Breast epithelium (tissue), 4 donors: ENCODE measurements around the gene PBX3. TPM values are rescaled to one million over a fixed set of nuclear protein-coding genes. Genes with fewer than 3 reads are reported as not detected.

Experiments
- DNase-seq, 2 donors: peaks; one replicate each; pipeline ENCODE4 v3.0.0-alpha.2; 2019; ENCODE audit warnings: low spot score in 2 of 2
- H3K27ac ChIP-seq, 2 donors: fragments of 200-600 bp; sonication (generic) in 1 of 2; one replicate each; pipeline ENCODE4 v1.5.1; 2016 to 2019; ENCODE audit warnings: mild to moderate bottlenecking in 1 of 2
- H3K27me3 ChIP-seq, 2 donors: fragments of 200-600 bp; sonication (generic) in 1 of 2; one replicate each; pipeline versions ENCODE4 v1.5.1 to v1.6.0; 2017 to 2019; ENCODE audit warnings: control low read depth in 1 of 2, mild to moderate bottlenecking in 1 of 2
- H3K36me3 ChIP-seq: fragments of 200-600 bp; one replicate; pipeline ENCODE4 v1.5.1; 2019
- H3K4me1 ChIP-seq, 2 donors: fragments of 200-600 bp; sonication (generic); one replicate each; pipeline ENCODE4 v1.5.1; 2016 to 2019; ENCODE audit warnings: control low read depth in 1 of 2
- H3K4me3 ChIP-seq, 3 donors: fragments of 200-600 bp; sonication (generic); 1 replicate in 2 of 3; 2 replicates in 1 of 3; pipeline ENCODE4 v1.5.1; 2016 to 2019; ENCODE audit warnings: mild to moderate bottlenecking in 3 of 3, moderate library complexity in 2 of 3
- H3K9me3 ChIP-seq, 2 donors: fragments of 200-600 bp; sonication (generic) in 1 of 2; one replicate each; pipeline ENCODE4 v1.5.1; 2016 to 2019; ENCODE audit warnings: control low read depth in 1 of 2
- CTCF ChIP-seq, 3 donors: fragments of 450-650 bp; IDR thresholded peaks; one replicate each; pipeline ENCODE4 v1.5.1; 2016 to 2017; ENCODE audit warnings: antibody characterized with exemption in 3 of 3, mild to moderate bottlenecking in 3 of 3, moderate library complexity in 3 of 3
- POLR2A ChIP-seq: fragments of 450-650 bp; IDR thresholded peaks from one replicate; pipeline ENCODE4 v1.6.1; 2016; ENCODE audit warnings: antibody characterized with exemption, mild to moderate bottlenecking, moderate library complexity
- POLR2AphosphoS5 ChIP-seq, 3 donors: sonication (generic); formaldehyde crosslinking; IDR thresholded peaks; one replicate each; pipeline ENCODE4 v1.6.1; 2017; ENCODE audit warnings: antibody characterized with exemption in 3 of 3
- intact Hi-C: fragments of 100-400 bp; cut with DNase I; formaldehyde crosslinking; loops from one replicate; pipeline ENCODE4 v1.15.1; 2023; ENCODE audit warnings: low total_unique reads
- total RNA-seq, 3 donors: library from RNA; depleted of rRNA; stranded (reverse); fragments of >200 nt; gene quantifications; one replicate each; pipeline ENCODE4 v1.1.0, GENCODE V29; 2016

PBX3 gene
- total RNA-seq, 3 donors from 2014 or later, result 29.5 to 31.2 (median 29.8) TPM

- H3K4me3 ChIP-seq, result no peak overlapping the region
- H3K27ac ChIP-seq, result no peak overlapping the region
- intact Hi-C loops, result no loop called here
- no peaks in the 10 kb centered on the region for H3K4me1 ChIP-seq
- H3K9me3 ChIP-seq, result no peaks in the 10 kb centered on the region
- TF ChIP-seq POLR2AphosphoS5 (IDR thresholded peaks at IDR 0.05) (no peak), POLR2A (no peak), CTCF (IDR thresholded peaks at IDR 0.05) (no peak)
- DNase-seq, result no peak
- H3K36me3 ChIP-seq, result no peaks in the 10 kb centered on the region
- no peaks in the 10 kb centered on the region for H3K27me3 ChIP-seq
Measured at GRCh38 chr9:125914411-125914810, 167.2 kb downstream of the PBX3 start.

- Histone ChIP-seq H3K9me3 (no peaks in the 10 kb centered on the region), H3K27ac (no peak overlapping the region), H3K27me3 (no peaks in the 10 kb centered on the region), H3K4me3 (no peak overlapping the region), H3K4me1 (no peaks in the 10 kb centered on the region), H3K36me3 (no peaks in the 10 kb centered on the region)
- no peak for DNase-seq
- TF ChIP-seq CTCF (IDR thresholded peaks at IDR 0.05), result no peak
- no peak for TF ChIP-seq POLR2A
- no peak for TF ChIP-seq POLR2AphosphoS5 (IDR thresholded peaks at IDR 0.05)
- intact Hi-C loops, result no loop called here
Measured at GRCh38 chr9:125915606-125916005, 168.4 kb downstream of the PBX3 start.

GRCh38 chr9:125919565-125919964 lies 172.4 kb downstream of the PBX3 start:
- intact Hi-C loops, result no loop called here
- Histone ChIP-seq H3K9me3 (no peaks in the 10 kb centered on the region), H3K27me3 (no peaks in the 10 kb centered on the region), H3K27ac (no peak overlapping the region), H3K4me3 (no peak overlapping the region), H3K36me3 (no peaks in the 10 kb centered on the region), H3K4me1 (no peaks in the 10 kb centered on the region)
- DNase-seq, result no peak
- TF ChIP-seq CTCF (IDR thresholded peaks at IDR 0.05) (no peak), POLR2A (no peak), POLR2AphosphoS5 (IDR thresholded peaks at IDR 0.05) (no peak)

DNA sequence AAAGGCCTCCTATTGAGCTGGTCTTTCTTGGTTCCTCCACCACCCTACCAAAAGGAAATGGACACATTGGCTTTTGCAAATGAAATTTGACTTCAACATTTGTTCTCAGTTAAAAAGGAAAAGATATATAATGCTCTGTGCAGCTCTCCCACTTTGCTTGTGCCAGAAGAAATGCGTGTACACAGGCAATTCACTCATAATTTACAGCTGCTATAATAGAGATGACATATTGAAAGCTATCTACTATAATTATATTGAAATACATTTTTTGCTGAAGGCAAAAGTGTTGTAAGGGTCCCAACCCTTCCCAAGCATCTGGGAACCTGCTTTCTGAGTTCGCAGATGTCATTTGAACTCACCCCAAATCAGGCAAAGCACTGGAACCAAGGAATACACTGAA lies 173.2 kb downstream of the PBX3 start:
- TF ChIP-seq POLR2AphosphoS5 (IDR thresholded peaks at IDR 0.05) (no peak), CTCF (IDR thresholded peaks at IDR 0.05) (no peak), POLR2A (no peak)
- H3K27me3 ChIP-seq, result no peaks in the 10 kb centered on the region
- intact Hi-C loops, result loop anchor here (5.0 kb wide), 1 partner anchor 577 kb away; no protein-coding TSS in a partner anchor
- no peak overlapping the region for H3K27ac ChIP-seq
- no peaks in the 10 kb centered on the region for H3K9me3 ChIP-seq
- no peak overlapping the region for H3K4me3 ChIP-seq
- H3K4me1 ChIP-seq, result no peaks in the 10 kb centered on the region
- DNase-seq, result no peak
- H3K36me3 ChIP-seq, result no peaks in the 10 kb centered on the region

DNA sequence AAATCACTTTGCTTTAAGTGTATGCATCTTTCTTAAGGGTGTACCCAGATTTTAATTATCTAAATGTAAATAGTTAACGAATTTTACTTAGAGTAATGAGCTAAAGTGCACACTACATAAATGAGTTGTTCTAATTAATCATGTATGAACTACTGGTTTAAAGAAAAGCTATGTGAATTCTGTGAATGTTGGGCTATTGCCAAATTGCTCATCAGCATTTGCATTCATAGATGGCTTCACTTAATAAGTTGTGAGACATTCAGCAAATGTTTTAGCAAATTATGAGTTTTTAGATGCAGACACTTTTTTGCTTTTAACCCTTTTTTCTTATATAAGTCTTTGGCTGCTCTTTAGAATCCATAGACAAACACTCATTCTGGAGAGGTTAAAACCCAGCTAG lies 175.7 kb downstream of the PBX3 start:
- Histone ChIP-seq H3K27ac (no peak overlapping the region), H3K4me3 (no peak overlapping the region), H3K9me3 (no peaks in the 10 kb centered on the region), H3K4me1 (no peaks in the 10 kb centered on the region), H3K36me3 (no peaks in the 10 kb centered on the region), H3K27me3 (no peaks in the 10 kb centered on the region)
- TF ChIP-seq POLR2AphosphoS5 (IDR thresholded peaks at IDR 0.05) (no peak), CTCF (IDR thresholded peaks at IDR 0.05) (no peak), POLR2A (no peak)
- DNase-seq, result no peak
- intact Hi-C loops, result loop anchor here (5.0 kb wide), 1 partner anchor 574 kb away; no protein-coding TSS in a partner anchor
